GM21447 (cell line): ENCODE measurements around the gene MFRP.

Source experiments
- ATAC-seq: cut with Tn5 transposase; IDR thresholded peaks from one replicate; pipeline ENCODE4 v1.9.1; 2021; ENCODE audit not compliant: unreplicated experiment

Gene MFRP

DNA sequence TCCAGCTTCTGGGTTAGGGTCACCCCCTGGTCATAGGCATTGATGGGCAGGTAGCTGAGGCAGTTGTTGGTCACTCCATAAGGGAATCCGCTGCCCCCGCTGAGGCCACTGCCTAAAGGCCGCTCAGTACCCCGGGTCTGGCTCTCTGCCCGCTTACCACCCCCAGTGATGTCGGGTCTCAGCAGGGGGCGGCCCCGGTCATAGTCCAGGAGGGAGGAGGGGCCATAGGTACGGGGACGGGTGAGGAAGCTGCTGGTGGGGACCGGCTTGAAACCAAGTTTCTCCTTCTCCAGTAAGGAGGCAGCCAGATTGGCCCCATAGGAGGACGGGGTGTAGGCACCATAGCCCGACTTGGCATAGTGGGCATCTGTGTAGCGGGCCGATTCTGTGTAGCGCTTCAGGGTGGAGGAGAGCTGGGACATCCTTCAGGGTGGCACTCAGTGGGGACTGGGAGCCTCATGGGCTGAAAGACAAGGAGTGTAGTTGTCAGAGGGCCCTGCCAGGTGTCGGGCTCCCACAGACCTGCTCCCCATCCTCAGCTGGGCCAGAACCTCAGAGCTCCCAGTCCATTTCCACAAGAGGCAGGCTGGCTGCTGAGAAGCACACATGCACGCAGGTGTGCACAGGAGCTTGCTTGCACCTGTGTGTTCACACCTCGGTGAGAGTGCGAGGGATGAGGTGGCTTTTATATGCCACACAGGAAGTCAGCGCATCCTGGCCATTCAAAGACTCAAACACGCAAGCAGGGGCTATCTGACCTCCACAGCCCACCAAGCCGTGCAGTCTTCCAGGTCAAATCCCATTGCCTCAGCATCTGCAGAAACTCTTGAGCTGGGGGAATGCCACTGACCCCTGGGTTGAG lies 26.8 kb upstream of the MFRP start:
- ATAC-seq: no peak

DNA sequence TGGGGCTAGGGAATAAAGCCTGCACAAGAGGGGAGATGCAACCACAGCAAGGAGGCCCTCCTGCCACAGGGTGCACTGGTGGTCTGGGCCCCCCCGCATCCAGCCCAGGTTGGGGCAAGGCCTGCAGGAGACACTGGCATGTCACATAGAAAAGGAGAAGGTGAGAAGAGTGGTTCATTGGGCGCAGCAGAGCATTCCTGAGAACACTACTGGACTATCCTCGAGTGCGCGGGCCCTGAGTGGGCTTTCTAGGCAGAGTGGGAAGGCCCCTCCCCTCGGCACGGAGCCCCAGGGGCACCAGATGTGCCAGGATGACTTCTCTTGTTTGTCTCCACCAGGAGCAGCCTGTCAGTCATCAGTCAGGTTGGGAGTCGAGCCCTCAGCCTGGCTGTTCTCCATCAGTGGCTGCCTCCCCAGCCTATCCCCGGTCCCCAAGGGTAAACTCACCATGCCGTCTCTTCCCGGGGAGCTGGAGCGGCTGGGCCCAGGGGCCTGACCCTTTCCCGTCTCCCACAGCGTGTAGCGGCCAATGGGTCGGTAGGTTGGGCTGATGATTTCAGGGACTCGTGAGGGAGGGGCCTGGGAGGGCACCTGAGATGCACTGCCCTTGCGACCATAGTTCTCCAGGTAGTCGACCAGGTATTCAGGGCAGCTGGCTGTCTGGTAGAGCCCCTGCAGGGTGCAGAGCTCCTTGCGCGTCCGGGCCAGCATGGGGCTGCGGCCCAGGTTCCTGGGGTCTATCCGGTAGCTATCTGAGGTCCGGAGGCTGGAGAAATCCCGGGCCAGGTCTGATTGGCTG lies 26.0 kb upstream of the MFRP start:
- ATAC-seq: no peak

DNA sequence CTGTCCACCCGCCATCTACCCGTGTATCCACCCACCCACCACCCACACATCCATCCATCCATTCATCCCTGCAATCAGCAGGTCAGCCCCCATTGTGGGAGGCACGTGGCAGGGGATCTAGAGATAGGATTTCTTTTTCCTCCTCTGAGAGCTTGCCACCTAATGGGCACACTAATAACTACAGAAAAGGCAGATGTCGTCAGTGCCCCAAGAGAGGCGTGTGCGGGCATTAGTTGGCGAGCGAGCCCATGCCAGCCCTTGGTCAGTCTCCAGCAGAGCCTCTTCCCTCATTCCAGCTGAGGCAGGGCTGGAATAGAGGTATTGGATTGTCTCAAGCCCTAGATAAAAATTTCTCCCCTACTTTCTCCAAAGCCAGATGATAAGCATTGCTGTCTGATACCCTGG lies 25.3 kb upstream of the MFRP start:
- no peak for ATAC-seq

DNA sequence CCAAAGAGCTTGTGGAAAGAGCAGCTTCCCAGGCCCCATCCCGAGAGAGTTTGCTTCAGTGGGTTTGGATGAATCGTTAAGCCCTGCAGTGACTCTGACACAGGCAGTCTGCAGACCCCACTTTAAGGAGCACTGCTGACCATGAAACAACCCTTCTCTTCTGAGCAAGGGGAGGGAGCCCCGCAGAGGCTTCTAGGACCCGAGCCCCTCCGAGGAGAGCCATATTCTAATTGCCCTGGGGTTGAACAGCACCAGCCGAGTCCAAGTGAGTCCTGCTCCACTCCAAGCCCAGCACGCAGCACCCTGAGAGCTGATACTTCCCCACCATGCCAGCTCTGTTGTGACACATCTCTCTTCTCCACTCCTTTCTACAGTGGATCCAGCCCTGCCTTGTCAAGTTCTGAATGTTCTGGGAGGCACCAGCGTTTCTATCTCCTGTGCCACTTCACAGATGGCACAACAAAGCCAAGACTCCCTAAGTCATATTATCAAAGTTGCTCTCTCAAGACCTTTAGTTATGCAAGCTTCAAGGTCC lies 24.6 kb upstream of the MFRP start:
- no peak for ATAC-seq

DNA sequence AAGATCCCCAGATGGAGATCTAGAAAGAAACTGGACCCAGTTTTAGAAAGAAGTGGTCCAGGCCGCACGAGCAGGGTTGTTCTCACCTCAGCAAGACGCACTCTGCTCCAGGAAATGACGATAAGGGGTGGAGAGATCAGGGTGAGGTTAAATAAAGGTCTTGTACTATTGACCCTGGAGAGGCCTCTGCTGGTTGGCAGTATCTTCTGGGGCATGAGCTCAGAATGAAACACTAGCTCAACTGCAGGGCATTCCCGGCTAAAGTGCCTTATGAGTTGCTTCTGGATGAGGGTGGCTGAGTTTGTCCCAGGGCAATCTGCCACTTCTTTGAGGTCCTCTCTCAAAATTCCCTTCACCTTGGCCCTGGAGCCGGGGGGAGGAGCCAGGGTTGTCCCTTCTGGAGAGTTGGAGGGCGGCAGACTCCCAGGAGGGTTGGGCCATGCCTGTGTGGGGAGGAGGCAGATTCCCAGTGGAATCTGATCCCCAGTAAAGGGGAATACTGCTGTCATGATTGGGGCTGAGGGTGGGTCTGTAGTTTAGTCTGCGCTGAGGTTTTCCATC lies 24.1 kb upstream of the MFRP start:
- ATAC-seq: no peak

DNA sequence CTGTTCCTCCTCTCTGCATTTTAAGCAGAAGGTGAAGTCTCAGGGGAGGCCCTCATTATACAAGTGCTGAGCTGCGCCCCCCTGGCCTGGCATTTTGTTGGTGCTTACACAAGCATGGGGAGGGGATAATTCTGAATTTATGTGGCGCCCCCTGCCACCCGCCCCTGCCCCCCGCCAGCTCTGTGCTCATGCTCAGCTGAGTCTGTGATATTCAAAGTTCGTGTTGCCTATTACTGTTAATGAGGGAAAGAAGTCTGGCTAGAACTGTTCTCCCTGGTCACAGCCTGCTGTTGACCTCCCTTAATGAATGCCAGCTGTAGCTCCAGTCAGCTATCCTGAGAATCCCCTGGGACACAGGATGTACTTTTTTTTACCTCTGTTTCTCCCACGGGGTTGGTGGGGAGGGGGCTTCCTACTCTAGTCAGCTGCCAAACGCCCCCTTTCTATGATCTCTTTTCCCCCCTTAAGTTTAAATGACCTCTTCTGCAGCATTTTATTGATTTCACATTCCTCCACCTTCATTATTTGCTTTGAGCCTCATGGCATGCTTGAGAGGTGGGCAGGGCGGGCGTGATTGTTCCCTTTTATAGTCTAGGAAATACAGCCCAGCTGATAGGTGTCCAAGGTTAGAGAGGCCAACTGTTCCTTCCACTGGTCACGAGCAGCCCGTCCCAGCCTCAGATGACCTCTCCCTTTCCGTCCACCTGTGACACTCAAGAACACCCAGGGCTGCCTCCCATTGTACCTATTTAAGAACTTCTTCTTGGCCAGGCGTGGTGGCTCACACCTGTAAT lies 22.8 kb upstream of the MFRP start:
- ATAC-seq: no peak

DNA sequence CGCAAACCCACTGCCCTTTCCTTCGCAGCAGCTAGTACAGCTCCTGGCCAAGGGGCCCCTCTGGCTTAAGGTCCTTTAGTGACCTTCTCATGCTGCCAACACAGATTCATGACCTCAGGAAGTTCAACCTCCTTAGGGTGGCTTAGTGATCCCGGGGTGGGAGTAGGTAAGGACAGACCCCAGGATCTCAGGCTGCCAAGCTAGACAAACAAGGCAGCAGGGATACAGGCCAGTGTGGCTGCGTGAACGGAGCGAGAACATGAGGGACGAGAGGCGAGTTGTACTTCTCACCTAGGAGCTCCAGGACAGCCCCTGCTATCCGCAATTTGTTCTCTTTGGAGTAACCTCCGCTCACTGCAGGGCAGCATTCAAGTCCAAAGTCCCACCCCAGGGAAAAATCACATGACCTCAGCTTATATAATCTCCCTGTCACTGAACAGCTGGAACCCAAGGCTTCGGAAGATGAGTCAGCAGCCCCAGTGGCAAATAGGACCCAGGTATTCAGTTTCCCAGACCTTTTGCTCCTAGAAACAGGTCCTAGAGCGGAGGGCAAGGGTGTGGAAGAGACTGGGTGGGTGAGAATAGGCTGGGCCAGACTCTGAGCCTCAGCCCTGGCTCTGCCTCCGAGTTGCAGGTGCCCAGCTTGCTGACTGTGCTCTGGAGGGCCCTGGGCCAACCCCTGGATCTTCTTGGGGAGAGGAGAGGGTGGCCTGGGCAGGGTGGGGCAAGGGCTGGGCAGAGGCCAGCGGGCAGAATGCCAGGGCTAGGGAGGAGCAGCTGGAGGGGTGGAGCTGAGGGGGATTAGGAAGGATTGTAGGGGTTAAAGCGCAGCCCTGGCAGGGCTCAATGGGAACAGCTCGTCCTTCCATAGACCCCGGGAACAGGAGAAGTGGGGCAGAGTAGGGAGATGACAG lies 21.9 kb upstream of the MFRP start:
- ATAC-seq: no peak

DNA sequence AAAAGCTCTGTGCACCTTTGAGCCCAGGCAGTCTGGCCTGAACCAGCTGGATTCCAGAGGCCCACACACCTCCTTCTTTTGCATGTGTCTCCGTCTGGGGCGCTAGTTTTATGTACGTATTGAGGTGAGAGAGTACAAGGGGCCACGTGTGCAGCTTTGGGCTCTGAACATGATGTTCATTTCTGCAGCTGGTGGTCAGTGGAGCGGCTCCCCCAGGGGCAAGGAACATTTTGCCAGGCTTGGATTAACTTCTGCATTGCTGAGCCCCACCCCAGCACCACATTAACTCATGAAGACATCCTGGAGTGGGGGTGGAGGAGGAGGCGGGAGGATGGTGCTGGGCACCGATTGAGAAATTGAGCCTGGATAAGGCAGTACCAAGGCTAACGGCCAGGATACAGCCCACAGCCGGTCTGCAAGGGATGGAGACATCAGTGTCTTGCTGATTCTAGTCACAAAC lies 21.2 kb upstream of the MFRP start:
- ATAC-seq: no peak

DNA sequence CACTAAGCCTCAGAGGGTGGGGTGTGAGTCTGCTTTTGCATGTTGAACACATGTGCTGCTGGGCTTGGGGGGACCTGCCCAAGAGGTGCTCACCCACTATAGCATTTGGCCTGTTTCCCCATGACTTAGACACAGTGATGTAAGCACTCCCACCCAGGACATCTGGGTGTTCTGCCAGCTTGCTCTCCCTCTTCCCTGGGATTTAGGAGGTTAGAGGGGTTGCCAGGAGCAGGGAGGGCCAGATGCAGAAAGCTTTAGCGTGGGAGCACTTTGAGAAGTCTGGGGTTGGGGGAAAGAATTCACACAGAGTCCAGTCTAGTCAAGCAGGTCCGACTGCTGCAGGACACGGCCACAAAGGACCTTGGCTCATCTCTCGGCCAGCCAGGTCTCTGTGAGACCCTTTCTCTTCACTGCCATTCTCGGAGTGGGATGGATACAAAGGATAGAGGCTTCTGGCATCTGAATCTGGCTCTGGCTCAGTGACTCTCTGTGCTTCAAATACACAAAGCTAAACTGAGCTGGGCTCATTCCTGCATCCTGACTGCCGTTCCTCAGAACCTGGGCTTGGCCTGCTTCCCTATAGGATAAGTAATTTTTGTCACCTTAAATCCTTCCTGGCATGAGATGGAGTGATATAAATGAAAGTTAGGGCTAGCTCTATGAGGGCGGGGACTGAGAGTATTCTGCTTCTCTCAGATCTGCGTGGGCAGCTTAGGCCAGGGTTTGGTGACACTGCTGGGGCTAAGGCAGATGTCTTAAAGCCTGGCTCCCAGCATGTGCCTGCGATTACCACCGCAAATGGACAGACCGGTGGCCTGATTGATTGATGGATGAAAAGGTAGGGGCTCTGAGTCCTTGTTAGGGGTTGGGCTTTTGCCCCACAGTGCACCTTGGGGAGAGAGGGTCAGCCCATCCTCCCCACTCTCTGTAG lies 20.4 kb upstream of the MFRP start:
- no peak for ATAC-seq

DNA sequence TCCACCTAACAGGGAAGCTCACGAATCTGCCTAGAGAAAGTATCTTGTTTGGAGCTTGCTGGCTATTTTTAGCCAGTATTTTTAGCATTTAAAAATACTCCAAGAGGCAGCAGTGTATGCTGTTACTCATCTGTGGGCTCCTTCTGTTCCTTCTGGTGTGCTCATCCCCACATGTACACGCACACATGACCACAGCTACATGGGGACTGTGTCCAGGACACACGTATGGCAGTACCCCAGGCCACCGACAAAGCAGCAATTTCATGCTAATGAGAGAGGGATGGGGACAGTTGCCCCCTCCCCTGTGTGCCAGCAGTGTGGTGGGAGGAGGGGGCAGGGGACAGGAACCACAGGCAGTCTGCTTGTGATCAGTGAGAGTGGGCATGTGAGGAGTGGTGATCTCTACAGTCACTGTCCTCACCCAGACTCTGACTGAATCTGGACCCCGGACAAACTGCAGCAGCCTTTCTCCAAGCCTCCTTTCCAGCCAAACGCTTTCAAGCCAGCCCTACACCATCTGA lies 18.6 kb upstream of the MFRP start:
- no peak for ATAC-seq

DNA sequence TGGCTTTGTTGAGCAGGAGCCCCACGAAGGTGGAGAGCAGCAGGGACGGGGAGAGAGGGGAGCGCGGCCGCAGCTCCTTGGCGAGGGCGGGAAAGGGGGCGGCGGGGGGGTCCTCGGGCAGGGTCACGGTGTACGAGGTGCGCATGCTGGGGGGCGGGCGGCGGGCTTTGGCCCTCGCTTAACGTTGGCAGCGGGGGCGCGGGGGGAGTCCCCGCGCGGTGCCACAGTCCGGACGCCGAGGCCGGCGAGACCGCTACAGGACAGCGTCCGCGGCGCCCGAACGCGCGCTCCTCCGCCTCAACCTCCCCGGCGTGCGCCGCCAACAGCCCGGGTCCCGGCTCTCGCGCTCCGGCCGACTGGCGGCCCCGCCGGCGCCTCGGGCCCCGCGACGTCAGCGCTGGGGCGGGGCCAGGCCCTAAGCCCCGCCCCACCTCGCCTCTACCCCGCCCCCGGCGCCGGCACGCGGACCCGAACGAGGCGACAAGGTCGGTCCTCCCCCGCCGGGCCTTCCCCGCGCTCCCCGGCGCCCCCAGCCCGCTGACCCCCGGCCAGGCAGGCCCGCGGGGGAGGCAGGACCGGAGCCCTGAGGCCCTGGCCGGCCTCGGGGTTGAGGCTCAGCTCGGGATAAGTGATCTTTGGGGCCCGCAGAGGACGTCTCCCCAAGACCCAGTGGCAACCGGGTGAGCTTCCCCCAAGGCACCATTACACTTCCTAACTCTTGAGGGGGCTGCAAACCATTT lies 17.5 kb upstream of the MFRP start:
- no peak for ATAC-seq

DNA sequence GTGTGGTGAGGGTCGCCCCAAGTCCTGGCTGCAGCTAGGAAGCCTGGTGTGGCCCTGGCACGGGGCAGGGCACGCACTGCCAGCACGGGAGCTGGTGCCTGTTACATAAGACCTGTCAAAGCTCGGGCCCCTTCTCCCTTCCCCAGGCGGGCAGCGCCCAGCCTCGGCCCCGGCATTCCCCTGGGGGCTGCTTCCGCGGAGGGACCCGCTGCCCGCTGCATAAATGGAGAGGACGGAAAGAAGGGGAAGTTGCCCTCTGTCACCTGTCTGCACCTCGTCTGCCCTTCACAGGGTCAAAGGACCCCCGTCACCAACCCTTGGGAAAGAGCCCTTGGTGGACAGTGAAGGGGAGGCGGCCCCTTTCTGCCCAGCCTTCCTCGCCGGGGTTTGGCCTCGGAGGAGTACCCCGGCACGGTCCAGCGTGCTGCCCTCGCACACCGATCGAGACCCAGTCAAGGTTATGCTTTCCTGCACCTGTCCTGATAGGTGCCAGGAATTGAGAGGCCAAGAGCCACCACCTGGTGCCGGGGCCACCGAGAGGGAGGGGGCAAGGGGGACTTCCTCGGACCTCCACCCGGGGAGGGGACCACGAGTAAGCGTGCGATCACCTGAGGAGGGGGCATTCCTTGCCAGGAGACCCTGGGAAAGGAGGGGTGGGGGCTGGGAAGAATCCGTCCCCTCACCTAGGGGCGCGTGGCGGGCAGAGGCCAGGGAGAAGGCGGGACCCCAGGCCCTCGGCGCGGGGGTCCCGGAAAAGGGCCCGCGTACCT lies 16.8 kb upstream of the MFRP start:
- ATAC-seq: no peak

DNA sequence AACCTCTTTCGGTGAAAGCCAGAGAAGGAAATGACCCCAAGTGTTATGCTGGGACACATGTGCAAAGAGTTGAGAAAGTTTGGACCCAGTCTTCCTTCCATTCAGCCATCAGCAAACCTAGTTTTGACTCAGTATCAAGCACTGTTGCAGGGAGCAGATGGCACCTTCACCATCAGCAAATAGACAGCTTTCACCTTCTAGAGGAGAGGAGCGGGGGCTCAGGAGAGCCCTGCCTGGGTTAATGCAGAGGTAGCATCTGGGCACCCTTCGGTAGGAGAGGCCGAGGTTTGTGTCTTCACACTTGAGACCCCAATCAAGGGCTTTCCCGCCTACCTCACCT lies 16.2 kb upstream of the MFRP start:
- no peak for ATAC-seq

DNA sequence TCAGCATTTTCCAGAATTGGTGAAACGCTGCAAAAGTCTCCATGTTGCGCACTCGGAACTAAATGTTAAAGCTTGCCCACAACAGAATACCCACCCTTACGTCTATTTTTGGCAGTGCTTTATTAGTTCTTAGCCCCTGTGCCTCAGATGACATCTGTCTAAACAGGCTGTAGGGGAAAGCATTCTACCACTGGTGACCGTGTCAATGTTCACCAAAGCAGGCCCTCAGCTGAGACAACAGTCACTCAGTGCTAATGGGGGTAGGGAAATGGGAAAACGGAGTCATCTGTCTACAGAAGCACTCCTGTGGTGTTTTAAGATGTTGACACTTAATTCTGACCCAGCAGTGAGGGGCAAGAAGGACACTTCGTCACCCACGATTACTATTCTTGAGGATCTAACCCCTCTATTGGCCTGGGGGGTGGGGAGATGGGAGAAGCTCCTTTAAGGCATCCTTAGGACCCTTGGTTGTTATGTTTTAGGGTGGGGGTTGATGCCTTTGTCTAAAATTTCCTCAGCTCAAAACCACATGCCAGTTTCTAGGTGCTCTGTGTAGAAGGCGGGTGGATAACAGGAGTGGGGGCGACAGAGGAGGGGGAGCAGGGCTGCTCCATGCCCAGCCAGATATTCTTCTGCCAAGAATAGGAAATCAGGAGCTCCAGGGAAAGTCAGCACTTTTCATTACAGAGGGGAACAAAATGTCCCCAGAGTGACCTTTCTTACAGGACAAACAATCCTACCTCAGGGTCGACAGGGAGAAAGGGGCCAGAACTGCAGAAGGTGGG lies 15.6 kb upstream of the MFRP start:
- ATAC-seq: no peak

DNA sequence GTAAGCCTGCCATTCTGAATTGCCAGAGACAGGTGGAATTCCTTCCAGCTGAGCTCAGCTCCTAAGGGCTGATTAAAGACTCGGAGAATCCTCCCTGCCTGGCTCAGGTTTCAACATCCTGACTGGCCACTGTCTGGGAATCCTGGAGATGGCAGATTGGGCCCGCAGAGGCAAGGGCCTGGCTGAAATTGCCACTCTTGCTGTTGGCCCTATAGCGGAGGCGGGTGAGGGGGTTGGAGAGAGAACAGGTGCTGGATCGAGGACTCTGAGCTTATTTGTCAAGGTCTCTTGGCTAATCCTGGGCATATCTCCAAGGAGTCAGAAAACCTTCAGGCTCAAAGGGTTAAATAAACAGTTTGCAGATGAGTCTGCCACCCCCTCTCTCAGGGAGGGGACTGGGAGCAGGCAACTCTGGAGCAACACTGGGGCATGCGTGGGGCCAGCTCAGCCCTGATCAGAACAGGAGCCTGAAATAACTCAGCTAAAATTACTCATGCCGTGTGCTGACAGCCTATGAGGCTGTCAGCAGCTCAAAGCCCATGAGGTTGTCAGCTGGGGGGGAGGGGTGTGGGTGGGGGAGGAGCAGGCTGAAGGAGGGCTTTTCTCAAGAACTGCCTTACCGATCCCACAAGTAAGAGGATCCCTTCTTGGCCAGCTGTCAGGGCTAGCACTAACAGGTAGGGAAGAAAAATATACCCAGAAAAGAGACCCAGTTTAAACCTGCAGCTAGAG lies 14.7 kb upstream of the MFRP start:
- no peak for ATAC-seq
